Measurements from ENCODE around the gene SYT1. TPM values are rescaled to one million over a fixed set of nuclear protein-coding genes. Genes with fewer than 3 reads are reported as not detected.
"Not testable (repeated sequence)": the region's sequence is repeated elsewhere in the genome, so short reads cannot be mapped to it uniquely, and the experiment has no call there.

The SYT1 gene
- total RNA-seq, 1 experiment from 2014 or later, result 0.63 TPM

DNA sequence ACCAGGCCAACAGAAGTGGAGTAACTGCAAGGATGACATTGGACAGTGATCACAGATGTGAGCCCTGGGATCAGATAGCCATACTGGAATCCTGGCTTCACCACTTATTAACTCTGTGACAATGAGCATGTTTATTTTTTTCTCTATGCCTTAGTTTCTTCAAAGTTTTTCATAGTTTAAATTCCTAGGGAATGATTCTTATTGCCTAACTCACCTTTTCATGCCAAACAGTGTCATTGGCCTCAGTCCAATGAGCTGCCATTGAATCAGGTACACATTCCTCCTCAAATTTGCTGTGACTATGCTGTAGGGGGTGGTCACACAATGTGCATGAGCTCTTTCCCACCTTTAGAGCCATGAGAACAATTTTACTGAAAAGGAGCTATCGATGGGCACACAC, 342.3 kb downstream of the SYT1 start:
- no peak for DNase-seq (ENCODE audit: low read depth)

DNA sequence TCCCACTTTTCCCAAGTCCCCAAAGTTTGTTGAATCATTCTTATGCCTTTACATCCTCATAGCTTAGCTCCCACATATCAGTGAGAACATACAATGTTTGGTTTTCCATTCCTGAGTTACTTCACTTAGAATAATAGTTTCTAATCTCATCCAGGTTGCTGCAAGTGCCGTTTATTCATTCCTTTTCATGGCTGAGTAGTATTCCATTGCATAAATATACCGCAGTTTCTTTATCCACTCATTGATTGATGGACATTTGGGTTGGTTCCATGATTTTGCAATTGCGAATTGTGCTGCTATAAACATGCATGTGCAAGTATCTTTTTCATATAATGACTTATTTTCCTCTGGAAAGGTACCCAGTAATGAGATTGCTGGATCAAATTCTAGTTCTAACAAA, 345.8 kb downstream of the SYT1 start:
- DNase-seq (ENCODE audit: low read depth), result not testable (repeated sequence)

DNA sequence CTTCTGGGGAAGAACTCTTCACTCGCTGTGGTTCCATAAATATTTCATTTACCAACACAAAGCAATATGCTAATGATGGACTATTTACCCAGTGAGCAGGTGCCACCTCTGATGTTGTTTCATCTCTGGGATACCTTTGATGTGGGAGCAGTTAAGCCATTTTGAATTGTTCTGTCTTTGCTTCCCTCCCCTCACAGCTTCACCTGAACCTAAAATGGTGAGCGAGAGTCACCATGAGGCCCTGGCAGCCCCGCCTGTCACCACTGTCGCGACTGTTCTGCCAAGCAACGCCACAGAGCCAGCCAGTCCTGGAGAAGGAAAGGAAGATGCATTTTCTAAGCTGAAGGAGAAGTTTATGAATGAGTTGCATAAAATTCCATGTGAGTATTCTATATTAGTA, 352.7 kb downstream of the SYT1 start:
- no peak for DNase-seq (ENCODE audit: low read depth)

DNA sequence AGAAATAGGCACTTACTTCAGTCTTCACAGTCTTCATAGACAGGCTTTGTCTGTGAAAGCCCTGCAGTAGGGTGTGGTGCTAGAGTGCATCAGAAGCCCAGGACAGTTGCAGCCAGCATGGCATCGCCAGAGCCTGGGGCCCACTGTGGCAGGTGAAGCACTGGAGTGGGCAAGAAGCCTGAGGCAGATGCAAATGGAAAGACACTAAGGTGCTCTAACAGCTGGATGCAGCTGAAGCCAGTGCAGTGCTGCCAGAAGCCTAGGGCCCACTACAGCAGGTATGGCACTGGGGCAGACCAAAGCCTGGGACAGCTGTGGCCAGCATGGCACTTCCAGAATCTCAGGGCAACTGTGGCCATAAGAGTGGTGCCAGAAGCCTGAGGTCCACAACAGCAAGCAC, 358.6 kb downstream of the SYT1 start:
- DNase-seq (ENCODE audit: low read depth), result no peak

DNA sequence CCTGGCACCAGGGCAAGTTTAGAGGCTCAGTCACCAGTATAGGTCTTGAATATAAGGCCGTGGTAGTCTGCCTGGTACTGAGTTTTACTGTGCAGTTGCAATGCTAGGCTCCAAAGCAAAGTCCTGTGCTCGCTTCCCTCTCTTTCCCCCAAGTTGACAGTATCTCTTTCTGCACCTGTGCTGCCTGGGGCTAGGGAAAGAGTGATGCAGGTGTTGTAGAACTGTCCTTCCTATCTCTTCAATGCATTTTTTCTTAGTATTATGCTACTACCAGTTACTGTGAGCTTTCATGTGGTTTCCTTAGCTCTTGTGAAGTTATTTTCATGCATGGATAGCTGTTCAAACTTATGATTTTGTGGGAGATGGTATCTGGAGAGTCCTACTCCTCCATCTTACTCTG, 359.2 kb downstream of the SYT1 start:
- DNase-seq (ENCODE audit: low read depth), result no peak

DNA sequence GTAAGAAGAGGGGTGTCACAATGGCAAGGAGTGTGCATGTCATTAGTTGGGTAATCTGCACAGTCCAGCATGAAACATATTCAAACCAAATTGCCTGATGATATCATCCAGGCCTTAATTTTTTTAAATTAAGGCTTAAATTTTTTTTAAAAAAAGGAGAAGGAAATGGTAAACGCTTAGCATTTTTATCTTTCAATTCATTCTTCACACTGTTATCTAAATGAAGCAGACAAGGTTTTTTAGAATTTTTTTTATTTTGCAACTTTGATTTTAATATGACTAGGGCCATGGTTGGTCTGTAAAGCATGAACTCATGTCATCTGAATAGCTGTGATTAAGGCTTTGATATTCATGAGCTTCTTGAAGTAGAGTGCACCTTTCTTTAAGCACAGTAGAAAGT, 362.5 kb downstream of the SYT1 start:
- DNase-seq (ENCODE audit: low read depth), result no peak

DNA sequence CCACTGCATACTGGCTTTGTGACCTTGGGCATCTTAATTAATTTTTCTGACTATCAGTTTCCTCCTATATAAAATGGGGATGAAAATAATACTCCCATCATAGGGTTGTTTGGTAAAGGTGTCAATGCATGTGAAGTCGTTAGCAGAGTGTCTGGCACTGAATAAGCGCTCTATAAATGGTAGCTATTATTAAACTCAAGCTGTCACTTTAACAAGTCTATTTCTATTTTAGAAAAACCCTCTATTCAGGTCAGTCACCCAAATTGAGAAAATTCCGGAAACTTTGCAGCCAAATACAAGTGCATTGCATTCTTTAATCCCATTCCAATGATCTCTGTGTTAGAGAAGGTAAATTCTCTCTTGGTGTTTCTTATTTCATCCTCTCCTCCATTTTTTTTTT, 363.1 kb downstream of the SYT1 start:
- DNase-seq (ENCODE audit: low read depth), result no peak

DNA sequence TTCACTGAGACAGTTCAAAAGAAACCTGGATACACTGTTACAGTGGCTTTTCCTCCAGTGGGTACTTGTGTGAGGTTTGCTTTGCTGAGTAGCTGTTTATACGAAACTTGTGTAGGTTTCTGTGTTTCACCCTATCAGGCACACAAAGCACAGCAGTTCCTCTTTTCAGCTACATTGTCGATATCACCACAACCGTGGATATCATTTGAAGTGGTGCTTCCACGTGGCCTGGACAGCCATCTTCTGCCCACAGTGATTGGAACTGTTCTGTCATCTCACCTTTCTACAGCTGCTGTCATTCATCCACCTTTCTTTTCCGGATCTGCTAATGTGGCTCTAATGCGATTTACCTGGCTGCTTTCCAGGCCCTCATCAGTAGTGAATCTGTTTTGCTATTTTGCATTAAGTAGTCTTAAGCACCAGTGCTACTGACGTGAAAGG, 368.8 kb downstream of the SYT1 start:
- DNase-seq (ENCODE audit: low read depth), result no peak

DNA sequence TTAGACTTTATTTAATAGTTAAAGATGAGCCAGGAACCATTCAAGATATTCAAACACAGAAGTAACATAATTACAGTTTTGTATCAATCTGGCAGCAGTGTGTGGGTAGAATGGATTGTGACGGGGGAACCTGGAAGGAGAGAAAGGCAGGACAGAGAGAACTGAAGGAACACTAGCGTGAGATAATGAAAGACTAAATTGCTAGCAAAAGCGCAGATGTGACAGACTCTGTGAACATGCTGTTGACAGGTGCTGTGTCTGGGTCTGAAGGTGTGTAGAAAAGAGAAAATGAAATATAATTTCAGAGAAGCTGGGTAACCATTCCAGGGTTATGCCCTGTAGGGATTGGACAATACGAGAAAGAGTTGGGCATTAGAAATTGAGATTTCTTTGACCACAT, 372.3 kb downstream of the SYT1 start:
- no peak for DNase-seq (ENCODE audit: low read depth)

DNA sequence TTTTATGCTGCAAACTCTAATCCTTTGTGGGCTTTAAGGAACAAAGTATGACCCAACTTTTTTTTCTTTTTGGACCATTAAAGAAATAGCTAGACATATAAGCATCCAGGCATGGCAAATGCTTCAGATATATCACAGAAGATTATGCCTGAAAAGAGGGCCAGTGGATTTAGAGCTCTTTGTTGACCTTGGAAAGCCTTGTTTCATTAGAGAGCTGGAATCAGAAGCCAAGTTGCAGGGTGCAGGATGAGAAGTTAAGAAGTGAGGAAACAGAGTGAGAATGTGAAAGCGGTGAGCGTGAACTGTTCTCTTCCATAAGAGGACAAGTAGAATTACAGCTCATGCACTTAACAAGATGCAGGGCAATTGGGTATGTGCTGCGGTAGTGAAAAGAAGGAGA, 373.7 kb downstream of the SYT1 start:
- DNase-seq (ENCODE audit: low read depth), result no peak

DNA sequence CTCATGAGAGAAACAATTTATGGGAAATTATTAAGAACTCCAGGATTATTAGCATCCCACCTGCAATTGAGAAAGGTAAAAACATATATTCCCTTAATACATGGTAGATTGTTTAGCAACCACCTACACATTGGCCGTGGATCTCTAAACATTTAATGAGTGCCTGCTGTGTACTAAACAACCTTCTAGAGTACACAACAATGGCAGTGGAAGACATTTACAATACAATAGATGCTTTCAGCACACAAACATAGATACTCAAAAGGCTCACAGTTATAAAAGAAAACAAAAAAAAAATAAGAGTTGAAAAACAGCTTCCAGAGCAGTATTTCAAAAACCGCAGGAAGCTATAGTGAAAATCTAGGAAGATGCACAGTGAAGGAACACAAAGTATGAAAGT, 382.9 kb downstream of the SYT1 start:
- no peak for DNase-seq (ENCODE audit: low read depth)

DNA sequence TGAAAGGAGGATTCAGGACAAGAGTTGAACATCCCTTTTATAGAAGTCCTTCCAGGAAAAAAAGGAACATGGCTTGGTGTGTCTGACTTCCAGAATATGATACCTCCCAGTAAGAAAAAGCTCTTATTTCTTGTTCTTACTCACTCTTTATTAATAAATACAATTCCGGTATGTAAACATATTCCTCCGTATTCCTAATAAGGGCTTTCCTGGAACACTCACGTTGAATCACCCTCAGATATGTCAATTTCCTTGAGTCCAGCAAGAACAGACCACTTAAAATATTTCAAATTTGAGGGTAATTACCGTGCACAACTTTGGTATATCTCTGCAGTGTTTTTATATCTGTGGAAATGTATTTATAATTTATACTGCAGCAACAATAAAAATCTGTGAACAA, 385.6 kb downstream of the SYT1 start:
- DNase-seq (ENCODE audit: low read depth), result peak; percentile 42

DNA sequence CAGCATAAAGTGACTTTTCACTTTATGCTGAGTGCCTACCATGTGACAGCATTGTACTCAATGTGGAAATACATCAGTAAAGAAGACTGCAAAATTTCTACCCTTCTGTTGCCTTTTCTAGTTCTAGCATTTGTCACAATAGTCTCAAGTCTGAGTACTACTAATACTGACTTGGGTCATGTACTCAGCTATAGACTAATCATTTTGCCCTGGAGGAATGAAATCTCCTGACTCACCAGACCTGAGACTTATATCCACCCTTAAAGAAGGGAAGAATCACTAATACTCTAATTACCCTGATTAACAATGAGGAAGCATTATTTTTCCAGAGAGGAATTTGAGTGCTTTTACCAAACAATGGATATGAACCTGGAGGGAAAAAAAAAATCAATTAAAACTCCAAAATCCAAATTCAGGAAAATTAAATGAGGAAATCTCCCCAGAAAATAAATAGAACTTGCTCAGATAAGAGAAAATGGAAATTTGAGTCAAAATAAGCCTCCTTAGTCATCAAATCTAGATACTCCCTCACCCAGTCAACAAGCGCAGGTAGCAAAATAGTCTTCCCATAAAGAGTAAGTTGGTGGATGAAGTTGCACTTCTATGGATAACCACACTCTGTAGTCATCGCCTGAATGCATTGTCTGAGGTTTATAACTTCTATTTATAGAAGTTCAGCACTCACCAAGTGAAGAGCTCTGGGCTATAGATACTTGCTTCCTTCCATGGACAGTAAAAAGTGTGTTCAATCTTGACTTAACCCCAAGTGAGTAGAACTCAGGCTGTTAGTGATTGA, 386.6 kb downstream of the SYT1 start:
- DNase-seq (ENCODE audit: low read depth), result peak; percentile 40

DNA sequence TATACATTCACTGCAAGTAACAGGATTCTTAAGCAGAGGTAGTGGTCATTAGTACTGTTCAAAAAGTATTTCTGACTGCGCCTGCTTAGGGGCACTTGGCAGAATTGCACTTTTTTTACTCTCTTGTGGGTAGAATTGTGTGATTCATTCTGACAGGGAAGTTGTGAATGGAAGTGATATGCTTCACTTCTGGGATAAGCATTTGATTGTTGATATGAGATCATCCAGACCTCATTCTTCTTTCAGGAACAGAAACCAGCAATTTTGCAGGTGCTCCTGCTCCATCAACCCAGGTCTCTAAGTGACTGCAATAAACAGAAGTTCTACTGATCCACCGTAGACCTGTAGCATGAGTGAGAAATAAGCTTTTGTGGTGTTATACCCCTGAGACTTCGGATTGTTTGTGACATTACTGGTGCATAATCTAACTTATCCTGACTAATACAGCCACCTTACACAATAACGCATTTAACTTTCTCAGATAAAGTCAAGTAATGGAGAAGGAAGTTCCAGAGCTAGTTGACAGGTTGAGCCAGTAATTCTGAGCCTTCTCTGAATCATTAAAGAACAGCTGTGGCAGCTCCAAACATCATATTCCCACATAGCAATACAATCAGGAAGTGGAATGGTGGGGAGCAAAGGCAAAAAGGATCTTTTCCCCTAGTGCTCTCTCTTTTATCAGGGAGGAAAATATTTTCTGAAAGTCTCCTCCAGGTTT, 387.9 kb downstream of the SYT1 start:
- peak; percentile 61 for DNase-seq (ENCODE audit: low read depth)

DNA sequence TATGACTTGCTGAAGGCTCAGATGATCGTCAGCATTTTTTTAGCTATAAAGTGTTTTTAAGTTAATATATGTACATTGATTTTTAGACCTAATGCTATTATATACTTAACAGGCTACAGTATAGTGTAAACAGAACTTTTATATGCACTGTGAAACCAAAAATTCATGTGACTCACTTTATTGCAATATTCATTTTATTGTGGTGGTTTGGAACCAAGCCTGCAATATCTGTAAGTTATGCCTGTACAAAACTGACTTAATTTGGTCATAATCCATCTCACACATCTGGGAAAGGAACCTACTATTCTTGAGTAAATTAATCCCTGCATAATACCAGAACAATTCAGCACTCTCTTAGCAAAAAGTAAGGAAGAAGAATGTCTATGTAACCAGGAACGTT, 390.7 kb downstream of the SYT1 start:
- no peak for DNase-seq (ENCODE audit: low read depth)

DNA sequence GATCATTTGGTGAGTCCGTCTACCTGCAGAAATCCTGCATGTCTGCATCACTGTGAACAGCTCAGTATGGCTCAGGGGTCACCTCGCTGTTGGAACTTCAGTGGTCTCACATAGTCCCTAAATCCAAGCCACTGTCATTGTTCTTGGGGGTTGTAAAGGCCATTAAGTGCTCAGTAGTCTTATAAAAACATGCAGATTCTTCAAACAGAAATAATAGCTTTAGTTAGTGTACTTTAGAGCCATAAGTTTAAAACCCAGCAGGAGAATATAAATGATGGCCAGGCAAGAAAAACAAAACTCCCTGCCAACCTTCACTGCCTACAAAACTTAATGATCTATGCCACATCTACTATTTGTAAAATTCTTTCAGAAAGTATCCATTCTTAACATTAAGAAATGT, 396.3 kb downstream of the SYT1 start:
- no peak for DNase-seq (ENCODE audit: low read depth)

DNA sequence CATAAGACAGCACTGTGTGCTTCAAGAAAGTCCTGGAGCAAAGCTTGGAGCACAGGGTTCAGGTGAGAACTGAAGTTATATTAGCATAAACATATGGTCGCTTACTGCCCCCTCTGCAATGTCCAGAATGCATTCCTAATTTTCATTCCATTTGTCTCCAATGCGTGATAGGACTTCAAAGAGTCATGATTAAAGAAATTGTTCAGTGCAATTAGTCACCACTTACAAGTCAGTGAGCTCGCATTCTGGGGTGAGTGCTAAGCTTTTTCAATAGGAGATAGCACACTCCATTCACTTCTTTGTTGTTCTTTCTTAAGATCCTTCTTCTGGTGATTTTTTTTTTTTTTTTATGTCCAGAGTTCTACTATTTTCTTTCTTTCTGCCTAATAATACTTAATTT, 398.4 kb downstream of the SYT1 start:
- DNase-seq (ENCODE audit: low read depth), result peak; percentile 1

DNA sequence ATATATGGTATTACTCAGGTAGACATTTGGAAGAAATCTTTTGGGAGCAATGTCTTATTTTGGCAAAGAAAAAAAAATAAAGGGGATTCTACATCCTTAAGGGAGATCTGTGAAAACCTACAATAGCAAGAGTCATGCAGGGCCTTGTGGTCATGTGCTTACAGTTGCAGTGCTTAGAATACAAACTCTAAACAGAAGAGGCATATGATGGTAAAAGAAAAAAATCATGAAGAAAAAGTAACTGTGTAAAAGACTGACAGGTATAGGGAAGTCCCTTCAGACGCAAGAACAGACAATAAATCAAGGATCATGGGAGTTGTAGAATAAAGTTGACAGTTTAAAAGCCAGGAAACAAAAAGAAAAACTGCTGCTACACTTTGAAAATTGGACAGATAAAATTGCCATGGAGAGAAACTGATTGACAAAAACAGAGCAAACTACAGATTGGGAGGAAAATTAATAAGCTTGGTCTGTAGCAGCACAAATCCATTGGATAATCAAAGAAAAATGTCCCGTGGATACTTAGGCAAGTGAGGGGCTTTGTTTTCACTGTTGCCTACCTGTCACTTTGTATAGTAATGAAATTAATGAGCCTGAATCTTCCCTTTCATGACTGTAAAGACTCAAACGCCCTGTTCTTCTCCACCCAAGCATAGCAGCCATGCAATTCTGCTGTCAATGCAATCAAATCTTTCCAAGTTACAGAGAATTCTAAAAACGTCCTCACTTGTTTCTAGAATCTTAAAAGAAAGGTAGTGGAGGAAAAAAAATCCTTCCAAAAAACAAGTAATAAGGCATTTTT, 402.0 kb downstream of the SYT1 start:
- no peak for DNase-seq (ENCODE audit: low read depth)

DNA sequence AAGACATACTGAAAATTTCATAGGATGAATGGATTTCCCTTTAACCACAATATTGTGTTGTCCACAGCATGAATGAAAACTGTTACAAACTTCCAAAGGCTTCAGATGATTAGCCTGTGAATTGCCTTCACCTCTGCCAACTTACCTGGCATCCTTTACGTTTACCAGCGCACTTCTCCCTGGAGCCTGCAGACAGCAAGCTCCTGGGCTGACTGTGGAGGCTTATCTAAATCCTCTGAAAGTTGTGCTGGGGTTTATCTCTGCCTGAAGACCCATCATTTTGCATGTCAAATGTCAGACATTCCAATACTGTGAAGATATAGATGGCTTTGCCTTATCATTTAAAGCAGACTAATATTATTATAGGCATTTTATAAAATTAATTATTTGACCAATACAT, 403.0 kb downstream of the SYT1 start:
- no peak for DNase-seq (ENCODE audit: low read depth)

DNA sequence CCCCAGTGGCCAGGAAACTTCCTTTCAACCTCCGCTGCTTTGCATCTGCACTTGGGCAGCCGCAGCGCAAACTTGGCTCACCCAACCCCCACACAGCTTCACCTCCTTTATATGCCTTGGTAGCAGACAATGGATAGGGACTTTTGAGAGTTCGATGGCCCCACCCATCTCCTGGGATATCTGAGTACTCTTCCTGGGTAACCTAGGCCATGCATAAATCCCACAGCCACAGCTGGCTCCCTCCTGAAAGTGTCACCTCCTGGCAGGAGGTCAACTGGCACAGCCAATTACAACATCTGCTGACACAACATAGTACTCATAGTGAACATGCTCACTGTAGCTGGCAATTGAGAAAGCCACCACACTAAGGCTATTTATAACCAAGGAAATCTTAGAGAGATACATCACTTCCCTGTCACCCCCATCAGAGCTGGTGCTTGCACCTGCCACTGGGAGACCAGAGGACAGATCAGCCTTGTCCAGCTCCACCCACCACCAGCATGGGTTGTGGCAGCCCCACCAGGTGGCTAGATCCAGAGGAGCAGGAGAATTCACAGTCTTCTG, 410.0 kb downstream of the SYT1 start:
- DNase-seq (ENCODE audit: low read depth), result peak; percentile 22

DNA sequence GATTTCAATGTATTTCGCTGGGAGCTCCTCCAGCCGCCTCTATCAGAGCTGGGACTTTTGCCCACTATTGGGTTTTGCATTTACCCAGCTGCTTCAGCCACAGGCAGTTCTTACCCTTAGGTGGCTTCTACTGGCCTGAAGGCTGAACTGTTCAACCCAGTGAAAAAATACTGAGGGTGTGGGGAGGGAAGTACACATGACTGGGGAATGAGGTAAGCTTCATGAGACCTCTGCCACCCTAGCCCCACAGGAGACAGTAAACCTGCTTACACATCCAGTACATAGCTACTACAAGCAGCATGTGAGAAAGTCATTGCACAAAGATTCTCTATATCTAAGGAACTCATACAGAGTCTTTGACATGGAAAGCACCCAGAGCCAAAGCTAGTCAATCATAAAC, 411.1 kb downstream of the SYT1 start:
- peak; percentile 2 for DNase-seq (ENCODE audit: low read depth)

DNA sequence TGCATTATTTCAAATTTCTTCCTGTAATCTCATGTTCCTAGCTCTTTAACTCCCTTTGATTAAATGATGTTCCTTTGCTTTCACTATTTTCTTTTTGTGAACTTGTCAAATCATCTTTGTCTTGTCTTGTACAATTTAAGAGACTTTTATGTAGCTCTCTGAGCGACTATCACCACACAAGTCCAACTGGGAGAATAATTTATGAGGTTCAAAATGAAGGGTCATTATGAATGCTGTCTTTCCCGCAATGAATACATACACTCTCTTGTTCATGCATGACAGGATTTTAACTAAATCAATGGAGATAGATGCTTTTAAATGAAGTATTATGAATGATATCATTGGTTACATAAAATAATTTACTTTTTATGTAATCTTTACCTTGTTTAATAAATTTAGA, 418.8 kb downstream of the SYT1 start:
- DNase-seq (ENCODE audit: low read depth), result no peak
